DMS114 treated with DMSO at 0.1 percent for 48 hours (cell line): ENCODE measurements around the gene LIMS1.
A peak's percentile ranks its signal among the peaks of the same experiment; 100 is the strongest.
"Not testable (repeated sequence)": the region's sequence is repeated elsewhere in the genome, so short reads cannot be mapped to it uniquely, and the experiment has no call there.

ENCODE experiments used
- DNase-seq: peaks from one replicate; lab custom pipeline; 2025; ENCODE audit not compliant: unreplicated experiment; lab: John Stamatoyannopoulos, UW

The LIMS1 gene

DNA sequence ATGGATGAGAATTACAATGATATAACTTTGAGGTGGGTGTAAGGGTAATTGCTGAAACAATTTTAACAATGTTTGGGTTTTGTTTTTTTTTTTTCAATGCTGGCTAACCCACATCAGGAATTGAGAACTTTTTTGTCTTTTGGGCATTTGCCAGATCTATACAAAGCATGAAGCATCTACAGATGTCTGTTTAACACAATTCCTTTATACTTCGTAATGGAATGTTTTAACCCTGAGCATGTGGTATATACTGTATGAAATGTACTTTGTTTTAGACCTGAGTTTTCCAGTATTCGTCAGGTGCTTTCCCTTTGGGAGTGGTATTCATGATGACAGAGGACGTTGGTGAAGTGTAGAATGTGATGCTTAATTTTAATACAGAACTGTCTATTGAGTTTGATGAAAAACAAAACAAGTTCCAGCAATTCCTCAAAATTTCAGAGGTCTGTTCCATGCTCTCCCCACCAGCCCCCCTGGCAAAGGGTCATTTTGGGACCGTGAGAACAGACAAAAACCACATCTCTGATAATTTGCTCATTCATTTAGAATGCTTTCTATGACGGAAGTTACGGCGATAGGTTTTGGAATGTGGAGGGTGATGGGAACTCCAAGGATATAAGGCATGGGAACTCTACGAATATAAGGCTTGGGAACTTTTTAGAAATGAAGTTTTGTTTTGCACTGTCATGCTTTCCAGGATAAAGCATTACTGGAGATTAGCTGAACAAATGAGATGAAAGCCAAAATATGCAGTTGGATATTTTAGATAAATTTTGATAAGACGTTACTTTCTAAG is 14.1 kb downstream of the LIMS1 start:
- no peak for DNase-seq

DNA sequence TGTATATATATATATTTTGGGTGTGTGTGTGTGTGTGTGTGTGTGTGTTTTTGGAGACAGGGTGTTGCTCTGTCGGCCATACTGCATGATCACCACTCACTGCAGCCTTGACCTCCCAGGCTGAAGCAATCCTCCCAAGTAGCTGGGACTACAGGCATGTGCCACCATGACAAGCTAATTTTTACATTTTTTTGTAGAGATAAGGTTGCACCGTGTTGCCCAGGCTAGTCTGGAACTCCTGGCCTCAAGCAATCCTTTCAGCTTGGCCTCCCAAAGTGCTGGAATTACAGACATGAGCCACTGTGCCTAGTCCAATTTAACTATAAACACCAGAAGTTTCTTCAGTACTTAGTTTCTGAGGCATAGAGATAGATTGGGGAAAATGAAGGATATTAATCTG is 18.3 kb downstream of the LIMS1 start:
- no peak for DNase-seq

DNA sequence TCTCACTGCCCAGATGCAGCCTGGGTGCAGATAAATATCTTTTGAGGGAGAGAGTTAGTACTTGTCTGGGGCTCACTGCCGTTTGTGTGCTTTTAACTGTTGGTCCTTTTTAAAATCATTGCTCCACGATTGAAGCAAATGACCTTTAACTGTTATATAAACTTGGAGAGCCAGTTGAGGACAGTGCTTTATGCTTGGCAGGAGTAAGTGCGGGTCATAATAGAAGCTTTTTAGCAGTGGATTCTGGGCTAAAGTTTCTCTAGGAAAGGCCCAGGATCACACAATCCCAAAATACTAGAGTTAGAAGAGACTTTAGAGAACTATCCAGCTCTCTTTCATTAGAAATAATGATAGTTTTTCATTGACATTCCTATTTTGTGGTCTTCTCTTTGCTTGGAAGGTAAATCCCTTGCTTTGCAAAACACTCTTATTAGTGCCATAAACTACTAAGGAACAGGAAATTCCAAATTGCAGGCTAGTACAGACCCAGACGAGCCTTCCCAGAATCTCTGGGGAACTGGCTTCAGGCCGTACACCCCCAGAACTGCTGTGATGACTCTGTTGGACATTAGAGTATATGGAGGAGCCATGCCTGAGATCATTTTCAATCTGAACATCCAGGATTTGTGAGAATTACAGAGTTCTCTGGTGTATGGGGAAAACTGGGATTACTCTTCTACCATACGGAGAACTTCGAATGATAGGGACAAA is 19.1 kb downstream of the LIMS1 start:
- no peak for DNase-seq

DNA sequence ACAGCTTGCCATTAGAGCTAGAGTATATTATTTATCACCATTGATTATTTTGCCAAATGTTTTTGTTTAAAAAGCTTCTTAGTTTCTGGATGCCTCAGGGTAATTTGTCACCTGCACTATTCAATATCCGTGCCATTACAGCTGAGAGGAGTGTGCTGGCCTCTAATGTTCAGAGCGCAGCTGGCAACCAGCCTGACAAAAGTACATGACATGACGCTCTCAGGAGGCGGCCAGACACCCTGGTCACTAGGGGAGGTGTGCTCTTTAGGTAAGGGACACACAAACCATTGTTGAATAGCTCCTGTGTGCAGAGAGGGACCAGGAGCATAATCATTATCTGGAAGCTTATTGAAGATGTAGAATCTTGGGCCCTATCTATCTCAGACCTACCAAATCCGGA is 20.3 kb downstream of the LIMS1 start:
- no peak for DNase-seq

DNA sequence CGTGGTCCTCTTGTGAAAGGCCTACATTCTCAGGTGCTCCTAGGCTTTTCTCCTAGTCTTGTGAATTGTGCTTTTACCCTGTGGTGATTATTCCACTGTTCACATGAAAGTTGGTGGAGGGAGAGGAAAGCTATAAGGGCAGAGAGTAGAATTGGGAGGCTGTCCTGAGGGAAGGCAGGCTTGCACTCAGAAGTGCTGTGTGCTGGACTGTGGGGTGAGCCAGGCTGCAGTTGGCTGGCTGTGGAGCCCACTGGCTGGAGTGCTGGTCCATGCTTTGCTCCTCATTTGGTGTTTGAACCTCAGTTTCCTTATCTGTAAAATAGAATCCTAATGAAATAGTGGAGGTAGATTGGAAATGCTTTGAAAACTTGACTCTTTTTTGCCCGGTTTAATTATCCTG is 21.3 kb downstream of the LIMS1 start:
- DNase-seq: no peak

DNA sequence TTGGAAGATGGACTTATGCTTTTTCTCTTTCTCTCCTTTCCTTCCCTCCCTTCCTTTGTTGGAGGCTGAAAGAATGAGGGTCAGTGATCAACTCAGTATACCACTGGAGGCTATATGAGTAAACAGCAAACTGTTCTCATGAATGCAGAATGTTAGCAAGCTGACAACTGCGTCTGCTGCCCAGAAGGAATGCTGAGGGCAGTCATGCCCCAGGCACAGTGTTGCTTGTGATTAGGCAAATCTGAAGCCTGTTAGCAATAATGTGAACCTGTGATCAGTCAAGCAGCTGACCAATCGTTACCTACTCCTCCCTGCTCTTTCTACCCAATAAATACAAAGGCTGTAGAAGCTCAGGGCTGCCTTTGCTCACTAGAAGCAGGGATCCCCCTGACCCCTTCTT is 22.3 kb downstream of the LIMS1 start:
- DNase-seq: not testable (repeated sequence)

DNA sequence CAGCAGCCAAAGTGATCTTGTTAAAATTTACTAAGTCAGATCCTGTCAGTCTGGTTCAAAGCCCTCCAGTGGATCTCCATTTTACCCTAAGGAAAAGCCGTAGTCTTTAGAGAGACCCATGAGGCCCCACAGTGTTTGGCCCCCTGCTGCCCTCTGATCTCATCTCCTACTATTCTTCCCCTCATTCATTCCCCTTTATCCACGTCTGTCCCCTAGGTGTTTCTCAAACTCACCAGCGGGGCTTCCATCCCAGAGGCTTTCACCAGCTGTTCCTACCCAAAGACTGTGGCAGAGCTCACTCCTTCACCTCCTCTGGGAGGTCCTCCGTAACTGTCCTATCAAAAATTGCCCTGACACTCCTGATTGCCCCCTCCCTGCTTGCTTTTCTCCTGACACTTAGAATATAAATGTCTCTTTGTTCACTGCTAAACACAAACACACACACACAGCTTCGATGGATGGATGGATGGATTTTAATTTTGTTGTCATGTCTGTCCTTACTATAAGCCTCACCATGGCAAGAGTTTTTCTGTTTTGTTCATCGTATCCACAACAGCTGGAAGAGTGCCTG is 26.1 kb downstream of the LIMS1 start:
- no peak for DNase-seq

DNA sequence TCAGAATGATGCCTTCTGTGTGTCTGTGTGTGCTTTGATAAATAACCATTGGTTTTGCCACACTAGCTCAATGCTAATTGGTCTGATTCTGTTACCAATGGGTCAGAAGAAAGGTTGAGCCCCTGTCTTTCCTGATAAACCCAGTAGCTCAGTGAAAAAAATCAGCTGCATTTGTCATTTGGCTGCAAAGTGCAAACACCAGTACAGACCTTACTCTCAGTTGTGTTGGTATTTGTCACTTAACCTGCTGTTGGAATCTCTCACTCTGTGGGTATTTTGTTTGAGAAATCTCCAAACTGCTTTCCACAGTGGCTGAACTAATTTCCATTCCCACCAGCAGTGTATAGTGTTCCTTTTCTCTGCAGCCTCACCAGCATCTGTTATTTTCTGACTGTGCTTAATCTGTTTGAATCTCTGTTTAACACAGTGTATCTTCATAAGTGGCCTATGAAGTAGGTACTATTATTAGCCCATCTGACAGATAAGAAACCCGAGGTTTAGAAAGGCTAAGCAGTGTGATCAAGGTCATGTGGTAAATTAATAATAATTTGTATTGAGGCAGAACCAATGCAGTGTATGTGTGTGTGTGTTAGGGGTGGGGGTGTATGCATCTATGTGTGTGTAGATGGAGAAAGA is 26.7 kb downstream of the LIMS1 start:
- no peak for DNase-seq

DNA sequence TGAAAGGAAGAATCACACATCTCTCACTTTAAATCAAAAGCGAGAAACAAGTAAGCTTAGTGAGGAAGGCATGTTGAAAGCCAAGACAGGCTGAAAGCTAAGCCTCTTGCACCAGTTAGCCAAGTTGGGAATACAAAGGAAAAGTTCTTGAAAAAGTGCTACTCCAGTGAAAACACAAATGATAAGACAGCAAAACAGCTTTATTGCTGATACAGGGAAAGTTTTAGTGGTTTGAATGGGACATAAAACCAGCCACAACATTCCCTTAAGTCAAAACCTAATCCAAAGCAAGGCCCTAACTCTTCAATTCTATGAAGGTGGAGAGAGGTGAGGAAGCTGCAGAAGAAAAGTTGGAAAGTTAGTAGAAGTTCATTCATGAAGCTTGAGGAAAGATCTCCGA is 28.0 kb downstream of the LIMS1 start:
- DNase-seq: no peak

DNA sequence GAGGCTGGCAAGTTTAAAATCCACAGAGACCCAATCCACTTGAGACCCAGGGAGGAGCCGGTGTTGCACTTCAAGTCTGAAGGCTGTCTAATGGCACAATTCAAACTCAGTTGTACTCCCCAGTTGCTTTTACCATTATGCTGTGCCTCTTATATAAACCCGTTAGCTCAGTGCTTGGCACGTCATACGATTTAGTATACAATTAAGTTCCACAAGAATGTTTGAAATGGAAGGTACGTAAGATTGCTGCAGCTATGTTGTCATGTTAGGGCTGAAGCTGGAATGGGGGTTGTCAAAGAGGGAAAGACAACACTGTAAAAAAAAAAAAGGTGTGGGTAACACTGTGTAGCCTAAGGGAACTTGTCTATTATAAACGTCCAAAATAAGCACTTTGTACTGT is 30.2 kb downstream of the LIMS1 start:
- DNase-seq: no peak

DNA sequence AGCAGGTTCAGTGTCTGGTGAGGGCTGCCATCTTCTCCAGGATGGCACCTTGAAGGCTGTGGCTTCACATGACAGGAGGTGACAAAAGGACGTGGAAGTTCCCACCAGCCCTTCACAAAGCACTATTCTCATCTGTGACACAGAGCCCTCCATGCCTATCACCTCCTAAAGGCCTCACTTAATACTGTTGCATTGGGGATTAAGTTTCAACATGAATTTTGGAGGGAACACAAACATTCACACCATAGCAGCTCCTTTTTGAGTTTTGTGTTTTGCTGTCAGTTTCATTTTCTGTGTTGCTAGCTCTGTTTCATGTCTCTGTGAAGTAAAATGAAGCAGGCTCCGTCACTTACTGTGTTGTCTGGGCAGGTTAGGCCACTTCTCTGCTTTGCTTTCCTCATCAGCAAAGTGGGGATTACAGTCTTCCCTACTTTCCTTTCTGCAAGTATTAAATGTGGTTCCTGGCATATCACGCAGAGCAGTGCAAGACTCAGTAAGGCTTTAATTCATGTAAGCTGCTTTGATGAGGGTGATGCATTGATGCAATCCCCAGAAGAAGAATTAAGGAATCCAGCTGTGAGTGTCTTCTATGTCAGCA is 31.6 kb downstream of the LIMS1 start:
- DNase-seq: no peak

DNA sequence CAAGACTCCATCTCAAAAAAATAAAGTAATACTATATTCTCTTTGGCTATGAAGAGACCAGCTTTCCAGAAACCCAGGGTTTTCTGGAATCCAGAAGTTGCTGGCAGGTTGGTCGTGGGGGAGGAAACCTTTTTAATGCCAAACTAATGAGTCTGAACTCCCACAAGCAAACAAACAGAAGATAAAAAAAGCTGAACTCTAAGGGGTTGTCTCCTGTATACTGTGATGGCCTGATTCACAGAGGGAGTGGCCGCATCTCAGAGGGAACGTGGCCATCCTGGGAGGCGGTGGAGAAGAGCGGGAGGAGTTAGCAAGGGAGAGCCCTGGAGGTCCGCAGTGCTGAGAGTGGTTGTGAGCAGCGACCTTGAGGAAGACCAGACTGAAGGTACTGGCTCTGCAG is 36.1 kb downstream of the LIMS1 start:
- DNase-seq: no peak

DNA sequence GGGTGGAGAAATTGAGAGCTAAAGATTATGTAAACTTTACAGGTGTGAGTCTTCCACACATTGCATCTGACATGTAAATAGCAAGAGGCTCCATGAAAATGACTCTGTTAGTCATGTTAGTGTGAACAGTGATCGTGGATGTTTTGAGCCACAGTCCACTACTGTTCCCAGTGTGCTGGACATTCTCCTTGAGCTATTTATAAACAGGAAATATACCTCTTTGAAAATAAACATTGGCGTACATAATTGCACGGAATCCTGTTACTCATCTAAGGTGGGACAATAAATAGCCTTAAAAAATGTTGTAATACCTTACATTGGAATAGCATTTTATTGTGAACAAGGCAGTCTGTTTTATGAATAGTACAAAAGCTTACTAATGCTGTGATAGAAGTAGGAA is 37.0 kb downstream of the LIMS1 start:
- no peak for DNase-seq

DNA sequence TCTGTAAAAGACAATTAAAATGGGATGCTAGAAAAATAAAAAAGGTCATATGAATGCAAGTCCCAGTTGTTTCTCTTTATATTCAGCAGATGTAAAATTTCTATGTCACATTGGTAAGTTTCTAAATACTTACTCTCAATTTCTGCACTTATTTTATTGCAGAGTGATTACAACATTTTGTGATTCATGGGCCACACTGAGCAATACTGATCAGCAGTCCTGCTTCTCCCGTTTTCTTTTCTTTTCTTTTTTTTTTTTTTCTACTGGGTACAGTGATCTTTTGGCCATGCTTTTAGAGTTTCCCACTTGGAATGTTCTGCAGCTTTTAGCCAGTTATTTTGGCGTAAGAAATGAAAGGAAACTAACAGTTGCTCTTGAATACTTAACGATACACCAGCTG is 38.8 kb downstream of the LIMS1 start:
- DNase-seq: no peak

DNA sequence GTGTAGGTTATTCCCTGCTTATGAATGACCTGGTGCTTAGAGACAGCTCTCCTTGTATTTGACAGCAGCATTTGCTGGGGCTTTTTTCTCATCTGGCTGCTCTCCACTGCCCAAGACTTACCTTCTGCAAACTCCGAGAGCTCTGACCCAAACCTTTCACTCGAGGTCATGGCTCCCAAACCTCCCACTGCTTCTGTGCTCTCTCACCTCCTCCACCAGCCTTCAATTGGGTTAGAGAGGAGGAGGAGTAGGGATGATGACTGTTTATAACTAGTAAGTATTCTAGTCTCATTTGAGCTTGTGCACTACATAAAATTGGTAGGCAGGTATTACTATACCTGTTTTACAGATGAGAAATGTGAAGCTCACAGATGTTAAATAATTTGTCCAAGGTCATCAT is 40.1 kb downstream of the LIMS1 start:
- DNase-seq: no peak

DNA sequence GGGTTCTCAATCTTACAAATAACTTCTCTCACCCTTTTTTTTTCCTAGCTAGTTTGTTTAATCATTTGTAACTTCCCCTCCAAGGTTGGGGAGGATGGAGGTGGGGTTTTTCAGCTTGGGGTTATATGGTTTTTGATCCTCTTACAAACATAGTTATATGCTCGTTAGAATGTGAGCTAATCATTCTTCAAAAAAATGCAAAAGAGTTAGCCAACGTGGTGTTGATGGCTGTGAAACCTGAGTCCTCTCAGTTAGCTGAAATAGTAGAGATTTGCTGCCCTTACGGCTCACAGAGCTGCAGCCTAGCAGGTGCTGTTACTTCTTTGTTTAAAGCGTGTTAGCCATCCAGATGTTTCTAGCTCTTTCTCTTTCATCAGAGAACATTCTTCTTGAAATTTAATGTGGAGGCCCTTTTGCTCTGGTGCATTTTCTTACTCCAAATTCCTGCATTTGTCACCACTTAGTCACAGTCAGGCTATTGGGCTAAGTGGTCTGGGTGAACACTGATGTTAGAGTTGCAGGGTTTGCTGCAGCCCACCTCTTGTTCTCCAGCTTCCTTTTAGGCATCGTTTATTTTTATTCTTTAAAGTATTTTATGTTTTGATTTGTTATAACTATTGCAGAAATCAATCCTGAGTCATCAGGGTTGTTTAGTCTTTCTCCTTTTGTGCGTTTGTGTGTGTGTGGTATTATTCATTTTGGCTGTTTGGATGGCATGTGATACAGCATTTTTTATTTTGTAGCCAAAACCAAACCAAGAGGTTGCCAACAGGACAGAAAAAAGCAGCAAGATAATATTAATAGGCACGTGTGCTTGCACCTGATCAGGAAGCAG is 41.1 kb downstream of the LIMS1 start:
- DNase-seq: no peak

DNA sequence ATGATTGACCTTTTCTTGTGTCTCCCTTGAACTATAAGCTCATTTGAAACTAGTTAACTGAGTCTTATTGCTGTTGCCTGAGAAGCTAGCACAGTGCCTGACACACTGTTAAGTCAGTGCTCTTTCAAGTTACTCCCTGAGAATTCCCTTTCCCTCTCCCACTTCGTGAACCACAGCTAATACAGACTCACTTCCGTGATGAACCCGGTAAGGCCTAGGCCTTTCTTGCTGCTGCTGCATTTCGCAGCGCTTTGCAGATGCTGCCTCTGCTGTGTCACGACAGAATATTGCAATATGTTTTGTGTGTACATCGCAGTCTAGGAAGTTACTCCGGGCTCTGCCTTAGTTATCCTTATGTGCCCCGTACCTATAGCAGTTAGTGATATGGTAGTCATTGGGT is 42.8 kb downstream of the LIMS1 start:
- DNase-seq: no peak

DNA sequence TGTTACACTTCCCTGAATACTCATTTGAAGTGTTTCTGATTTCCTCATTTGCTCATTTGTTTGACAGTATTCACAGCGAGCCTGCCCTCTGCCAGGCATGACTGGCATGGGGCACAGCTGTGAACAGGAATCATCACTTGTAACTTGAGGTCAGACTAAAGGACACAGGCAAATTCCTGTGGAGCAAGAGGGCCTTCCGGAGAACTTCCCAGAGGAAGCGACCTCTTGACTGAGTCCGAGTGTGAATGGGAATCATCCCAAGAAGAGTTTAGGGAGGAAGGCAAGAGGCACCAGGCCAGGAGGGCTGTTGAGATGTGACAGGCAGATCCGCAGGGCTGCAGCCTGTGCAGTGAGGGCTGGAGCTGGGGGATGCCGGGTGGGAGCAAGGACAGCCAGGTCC is 45.4 kb downstream of the LIMS1 start:
- DNase-seq: no peak

DNA sequence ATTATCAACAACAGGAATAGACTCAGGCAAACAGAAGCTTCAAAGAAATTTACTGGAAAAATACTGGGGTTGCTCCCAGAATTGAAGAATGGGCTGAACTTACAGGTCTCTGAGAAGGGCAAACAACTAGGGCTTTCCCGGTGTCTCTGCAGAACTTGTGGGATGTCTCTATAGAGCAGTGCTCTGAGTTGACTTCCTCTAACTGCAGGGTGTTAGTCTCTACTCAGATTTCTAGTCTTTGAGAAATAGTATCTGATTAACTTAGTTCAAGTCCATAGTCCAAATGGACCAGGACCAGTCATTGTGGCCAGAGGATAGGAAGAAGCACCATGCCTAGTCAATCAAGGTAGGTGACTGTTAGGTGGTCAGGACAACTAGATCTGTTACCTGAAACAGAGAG is 45.8 kb downstream of the LIMS1 start:
- DNase-seq: no peak

DNA sequence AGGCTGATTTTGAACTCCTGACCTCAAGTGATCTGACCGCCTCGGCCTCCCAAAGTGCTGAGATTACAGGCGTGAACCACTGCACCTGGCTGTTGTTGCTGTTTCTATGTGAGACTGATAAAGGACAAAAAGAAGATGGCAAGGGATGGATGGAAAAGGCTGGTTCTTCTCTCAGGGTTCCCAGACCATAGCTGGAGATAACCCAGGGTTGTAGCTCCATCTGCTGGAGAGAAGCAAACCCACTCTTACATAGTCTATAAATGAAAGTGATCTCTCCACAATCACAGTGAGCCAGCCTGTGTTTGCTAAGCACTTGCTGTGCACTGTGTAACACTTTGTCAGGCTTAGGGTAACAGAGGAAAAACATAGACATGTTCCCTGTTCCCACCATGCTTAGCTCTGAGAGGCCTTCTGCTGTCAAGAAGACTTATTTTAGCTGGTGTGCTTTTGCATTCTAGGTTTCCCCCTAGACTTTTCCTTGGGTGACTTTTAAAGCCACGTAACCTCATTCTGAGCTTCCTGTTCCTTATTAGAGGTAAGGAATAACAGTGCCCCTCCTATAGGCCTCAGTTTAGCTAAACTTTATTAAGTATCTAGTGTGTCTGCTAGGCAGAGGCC is 49.7 kb downstream of the LIMS1 start:
- peak; percentile 33 for DNase-seq
